GM19328 (cell line): ENCODE data around the gene HTR3B.
"Not testable (repeated sequence)": the region's sequence is repeated elsewhere in the genome, so short reads cannot be mapped to it uniquely, and the experiment has no call there.

ENCODE experiments used
- ATAC-seq: cut with Tn5 transposase; IDR thresholded peaks from one replicate; pipeline ENCODE4 v1.9.1; 2021; ENCODE audit warnings: mild to moderate bottlenecking, moderate library complexity; ENCODE audit not compliant: unreplicated experiment

HTR3B gene, protein sequence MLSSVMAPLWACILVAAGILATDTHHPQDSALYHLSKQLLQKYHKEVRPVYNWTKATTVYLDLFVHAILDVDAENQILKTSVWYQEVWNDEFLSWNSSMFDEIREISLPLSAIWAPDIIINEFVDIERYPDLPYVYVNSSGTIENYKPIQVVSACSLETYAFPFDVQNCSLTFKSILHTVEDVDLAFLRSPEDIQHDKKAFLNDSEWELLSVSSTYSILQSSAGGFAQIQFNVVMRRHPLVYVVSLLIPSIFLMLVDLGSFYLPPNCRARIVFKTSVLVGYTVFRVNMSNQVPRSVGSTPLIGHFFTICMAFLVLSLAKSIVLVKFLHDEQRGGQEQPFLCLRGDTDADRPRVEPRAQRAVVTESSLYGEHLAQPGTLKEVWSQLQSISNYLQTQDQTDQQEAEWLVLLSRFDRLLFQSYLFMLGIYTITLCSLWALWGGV

DNA sequence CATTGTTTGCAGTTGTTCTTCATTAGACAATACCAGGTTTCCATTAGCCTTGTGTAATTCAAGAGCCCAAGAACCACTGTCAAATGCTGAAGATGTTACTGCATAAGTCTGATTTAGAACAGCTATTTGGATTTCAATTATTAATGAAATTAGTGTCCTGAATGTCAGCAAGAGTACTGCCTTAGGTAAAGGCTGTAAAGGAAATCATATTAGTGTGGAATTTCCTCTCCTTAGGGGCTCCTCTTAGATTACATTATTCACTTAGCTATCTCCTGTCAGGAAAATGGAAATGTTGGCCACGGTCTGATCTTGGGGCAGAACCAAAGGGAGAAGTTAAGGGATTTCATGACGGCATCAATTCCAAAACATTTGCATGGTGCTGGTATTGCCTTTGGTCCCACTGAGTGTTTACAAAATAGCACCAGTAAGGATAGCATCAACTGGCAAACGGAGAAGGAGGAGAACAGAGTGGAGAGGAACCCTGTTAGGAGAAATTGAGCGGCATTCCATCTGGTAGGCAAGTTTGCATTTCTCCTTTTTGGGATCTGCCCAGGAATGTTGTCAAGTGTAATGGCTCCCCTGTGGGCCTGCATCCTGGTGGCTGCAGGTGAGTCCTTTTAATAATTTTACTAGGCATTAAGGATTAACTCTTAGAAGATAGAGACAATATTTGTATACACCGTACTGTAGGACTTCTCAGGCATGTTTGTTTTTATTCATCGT lies at the start of gene HTR3B:
Gene HTR3B (plus strand): TSS at position 418 of the 723 bp plus-strand sequence. CDS start 138 bp downstream, at position 556.
- no peak for ATAC-seq

DNA sequence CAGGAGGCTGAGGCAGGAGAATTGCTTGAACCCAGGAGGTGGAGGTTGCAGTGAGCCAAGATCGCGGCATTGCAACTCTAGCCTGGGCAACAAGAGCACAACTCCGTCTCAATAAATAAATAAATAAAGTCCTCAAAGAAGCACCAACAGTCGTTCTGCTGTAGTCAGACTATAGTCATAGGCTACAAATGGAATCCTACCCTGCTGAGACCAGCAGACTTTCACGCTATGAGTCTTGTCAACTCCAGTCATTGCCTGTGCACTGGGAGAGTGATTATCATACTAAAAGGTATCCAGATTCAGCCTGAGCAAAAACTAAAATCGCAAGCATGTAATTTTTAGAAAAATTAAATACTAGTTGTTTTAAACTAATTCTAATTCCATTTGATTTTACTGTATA lies 48.8 kb upstream of the HTR3B start:
- no peak for ATAC-seq

DNA sequence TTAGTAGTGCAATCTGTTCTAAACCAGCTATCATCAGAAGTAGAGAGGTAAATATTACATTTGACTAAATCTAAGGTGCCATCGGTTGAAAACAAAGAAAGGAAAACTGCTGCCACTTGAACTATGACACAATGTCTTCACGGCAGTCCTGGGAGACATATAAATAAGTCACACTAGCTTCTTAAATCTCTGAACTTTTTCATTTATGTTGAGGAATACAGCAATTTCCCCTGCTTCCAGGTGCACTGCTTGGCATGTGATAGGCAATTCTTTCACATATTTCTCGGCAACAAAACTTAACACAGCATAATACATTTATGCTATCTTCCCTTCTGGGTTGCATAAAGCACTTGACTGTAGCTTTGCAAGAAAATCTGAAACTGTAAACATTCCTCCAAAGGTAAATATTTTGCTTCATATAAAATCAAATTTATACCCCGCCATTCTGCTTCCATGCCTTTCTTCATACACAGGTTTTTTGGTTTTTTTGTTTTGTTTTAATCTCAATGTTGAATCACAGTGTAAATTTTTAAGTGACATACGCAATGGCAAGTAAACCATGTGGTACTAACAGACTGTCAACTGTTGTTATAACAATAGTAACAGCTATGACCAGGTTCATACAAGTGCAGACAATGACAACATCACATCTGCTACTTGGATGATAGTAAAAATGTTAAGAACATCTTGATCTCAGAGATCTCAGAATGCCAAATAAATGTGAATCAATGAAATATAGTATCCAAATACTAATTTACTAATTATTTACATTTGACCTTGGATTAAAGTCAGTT lies 47.4 kb upstream of the HTR3B start:
- ATAC-seq, result no peak

DNA sequence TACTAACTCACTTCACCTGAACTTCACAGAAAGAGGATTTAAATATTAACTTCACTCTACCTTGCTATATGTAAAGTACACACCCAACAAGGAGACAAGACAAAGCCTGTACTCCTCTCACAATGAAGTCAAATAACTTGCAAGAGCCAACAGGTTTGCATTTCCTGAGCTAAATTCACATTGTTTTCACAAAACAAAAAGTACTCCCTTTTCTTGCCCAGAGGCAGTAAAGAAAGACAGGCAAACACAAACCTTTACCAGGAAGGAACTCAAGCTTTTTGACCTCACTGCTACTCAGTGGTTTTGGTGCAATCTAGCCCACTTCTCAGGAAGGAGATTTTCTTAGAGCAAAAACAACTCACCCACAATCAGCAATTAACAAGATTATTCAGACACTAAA lies 44.9 kb upstream of the HTR3B start:
- ATAC-seq, result no peak

DNA sequence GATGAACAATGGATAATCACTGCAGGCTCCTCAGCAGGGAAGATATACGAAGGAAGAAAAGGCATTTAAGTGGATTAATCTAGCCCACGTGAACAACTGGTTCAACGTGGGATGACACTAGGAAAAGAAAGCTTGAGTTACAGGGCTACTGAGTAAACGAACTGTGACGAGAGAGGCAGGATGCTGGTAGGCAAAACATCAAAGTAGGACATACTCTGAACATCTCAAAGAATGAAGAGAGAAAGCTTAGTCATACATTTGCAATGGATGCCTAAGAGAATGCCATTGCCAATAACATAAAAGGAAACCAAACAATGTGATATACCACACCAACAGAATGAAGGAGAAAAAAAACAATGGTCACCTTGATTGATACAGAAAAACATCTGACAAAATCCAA lies 42.2 kb upstream of the HTR3B start:
- ATAC-seq, result no peak

DNA sequence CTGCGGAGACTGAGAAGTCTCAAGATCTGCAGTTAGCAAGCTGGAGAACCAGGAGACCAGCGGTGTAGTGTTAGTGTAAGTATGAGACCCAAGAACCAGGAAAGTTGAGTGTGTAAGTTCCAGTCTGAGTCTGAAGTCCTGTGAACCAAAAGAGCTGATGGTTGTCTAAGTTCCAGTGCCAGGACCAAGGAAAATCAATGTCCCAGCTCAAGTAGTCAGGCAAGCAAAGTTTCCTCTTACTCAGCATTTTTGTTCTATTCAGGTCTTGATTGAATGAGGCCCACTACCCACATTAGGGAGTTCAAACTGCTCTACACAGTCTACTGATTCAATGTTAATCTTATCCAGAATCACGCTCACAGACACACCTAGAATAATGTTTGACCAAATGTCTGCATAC lies 40.2 kb upstream of the HTR3B start:
- ATAC-seq, result no peak

DNA sequence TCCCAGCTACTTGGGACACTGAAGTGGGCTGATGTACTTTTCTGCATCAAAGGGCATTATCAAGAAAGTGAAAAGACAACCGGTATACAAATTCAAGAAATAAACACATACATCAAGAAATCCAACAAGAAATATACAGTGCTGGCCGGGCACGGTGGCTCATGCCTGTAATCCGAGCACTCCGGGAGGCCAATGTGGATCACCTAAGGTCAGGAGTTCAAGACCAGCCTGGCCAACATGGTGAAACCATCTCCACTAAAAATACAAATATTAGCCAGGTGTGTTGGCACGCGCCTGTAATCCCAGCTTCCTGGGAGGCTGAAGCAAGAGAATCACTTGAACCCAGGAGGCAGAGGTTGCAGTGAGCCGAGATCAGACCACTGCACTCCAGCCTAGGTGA lies 38.7 kb upstream of the HTR3B start:
- no peak for ATAC-seq

DNA sequence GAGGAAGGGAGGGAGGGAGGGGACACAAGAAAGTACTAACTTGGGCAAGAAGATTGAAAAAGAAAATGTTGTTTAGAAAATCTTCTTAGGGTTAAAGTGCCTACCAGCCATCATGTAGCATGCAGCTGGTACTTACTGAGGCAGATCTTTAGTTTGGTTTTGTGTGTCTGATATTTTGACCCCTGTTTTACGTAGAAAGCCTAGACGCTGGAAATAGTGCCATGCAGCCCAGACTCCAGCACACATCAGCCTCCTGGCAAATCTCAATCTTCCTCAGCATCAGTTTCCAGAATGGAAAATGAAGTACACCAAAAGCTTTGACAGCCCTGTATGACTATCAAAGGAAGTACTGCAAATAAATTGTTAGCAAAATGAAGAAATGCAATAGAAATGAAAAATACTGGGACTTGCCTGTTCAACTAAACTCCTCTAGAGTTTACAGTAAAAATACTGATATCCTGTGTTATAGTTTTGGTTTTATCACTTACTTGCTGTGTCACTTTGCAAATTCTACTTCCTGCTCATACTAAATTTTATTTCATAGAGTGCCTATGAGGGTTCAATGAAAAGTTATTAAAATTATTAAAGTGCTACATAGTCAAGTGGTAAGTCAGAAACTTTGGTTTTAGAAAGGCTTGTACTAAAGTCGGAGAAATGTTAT lies 36.6 kb upstream of the HTR3B start:
- no peak for ATAC-seq

DNA sequence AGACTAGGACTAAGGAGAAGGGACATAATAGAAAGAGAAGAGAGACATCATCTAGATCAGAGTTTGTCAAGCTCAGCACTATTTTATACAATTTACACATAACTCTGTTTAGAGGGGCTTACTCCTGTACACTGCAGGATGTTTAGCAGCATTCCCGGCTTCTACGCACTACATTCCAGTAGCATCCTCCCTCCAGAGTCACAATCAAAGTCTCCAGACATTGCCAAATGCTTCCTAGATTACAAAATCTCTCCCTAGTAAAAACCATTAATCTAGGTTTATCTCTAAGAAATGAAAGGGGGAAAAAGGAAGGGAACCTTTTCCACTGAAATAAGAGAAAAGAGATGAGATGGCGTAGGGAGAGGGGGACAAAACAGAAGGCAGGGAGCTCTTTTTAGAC lies 33.3 kb upstream of the HTR3B start:
- no peak for ATAC-seq

DNA sequence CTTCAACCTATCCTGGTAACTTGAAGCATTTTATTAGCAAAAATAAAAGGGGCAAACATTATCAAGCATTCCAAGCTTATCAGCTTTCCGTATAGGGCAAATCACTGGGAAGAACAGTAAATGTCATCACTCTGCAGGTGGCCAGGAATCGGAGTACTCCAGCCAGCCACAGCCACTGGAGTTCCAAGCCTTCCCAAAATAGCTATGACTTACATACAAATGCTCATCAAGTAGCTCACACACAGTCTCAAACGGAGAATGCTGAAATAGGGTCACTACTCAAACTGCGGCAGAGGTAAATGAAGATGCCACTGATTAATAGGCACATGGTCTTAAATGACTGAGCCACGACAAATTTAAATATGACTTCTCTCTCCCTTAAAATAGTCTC lies 31.4 kb upstream of the HTR3B start:
- no peak for ATAC-seq

DNA sequence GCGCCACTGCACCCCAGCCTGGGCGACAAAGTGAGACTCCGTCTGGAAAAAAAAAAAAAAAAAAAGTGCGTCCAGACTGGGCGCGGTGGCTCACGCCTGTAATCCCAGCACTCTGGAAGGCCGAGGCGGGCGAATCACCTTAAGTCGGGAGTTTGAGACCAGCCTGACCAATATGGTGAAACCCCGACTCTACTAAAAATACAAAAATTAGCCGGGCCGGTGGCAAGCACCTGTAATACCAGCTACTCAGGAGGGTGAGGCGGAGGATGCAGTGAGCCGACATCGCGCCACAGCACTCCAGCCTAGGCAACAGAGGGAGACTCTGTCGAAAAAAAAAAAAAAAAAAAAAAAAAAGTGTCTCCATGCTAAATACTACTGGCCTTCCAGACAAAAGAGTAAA lies 30.5 kb upstream of the HTR3B start:
- no peak for ATAC-seq

DNA sequence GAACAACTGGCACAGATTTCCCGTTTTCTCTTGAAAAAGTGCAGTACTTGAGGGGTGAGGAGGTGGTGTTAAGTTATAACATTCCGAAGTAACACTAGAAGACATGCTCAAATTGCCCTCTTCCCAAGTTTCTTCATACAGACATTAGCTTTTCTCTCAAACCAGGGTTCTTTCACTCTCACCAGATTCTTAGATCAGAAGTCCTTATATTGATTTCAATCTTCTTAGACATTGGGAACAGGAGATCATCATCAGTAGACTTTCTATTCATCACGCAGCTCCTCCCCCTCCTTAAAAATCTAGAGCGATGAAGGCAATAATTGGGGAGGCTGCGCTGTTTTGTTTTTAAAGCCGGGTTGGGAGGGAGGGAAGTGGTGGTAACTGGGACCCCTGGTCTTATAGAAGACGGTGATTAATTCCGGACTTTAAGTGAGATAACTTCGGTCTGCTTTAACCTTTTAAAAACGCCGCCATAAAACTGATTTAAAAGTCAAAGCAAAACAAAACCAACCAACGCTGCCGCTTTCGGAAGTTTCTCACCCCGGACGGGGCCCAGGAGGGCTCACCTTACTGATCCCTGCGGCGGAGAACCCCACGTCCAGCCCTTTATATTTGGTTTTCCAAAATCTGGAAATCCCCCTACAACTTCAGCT lies 29.9 kb upstream of the HTR3B start:
- peak; percentile 33 for ATAC-seq

DNA sequence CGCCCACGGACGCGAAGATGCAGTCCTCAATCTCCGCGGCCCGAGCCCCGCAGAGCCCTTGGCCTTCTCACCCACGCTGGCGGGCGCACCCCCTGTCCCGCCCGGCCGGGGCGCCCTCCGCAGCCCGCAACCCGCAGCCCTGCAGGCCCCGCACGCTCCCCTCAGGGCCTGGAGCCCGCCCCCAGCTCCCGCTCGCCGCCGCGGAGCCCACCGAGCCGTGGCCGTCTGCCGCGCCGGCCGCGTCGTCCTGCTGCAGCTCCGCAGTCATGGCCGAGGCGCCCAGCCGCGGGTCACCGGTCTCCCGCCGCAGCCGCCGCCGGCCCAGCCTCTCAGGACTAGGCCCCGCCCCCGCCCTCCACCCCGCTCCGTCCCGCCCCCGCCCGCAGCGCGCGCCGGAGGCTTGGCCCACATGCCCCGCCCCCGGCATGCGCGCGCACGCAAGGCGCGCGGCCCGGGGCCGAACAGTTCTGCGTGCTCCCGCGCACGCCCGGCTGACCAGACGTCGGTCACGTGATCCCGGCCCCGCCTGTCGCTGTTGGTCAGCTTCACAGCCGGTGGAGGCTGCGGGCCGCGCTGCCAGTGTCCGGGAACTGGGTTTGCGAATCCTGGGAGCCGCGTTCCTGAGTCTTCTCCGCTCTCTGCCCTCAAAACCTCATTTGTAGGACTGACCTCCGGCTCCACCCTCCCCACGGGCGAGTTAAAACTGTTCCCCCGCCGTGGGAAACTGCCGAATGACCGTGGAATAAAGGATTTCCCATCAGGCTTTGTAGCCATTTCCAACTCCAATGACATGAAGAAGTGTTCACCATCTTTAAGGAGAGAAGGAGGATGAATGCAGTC lies 29.1 kb upstream of the HTR3B start, which contains the start of gene USP28:
Gene USP28 (minus strand): TSS at position 339 of the 840 bp plus-strand sequence. CDS start 71 bp downstream, at position 268.
- ATAC-seq, result peak; percentile 83

DNA sequence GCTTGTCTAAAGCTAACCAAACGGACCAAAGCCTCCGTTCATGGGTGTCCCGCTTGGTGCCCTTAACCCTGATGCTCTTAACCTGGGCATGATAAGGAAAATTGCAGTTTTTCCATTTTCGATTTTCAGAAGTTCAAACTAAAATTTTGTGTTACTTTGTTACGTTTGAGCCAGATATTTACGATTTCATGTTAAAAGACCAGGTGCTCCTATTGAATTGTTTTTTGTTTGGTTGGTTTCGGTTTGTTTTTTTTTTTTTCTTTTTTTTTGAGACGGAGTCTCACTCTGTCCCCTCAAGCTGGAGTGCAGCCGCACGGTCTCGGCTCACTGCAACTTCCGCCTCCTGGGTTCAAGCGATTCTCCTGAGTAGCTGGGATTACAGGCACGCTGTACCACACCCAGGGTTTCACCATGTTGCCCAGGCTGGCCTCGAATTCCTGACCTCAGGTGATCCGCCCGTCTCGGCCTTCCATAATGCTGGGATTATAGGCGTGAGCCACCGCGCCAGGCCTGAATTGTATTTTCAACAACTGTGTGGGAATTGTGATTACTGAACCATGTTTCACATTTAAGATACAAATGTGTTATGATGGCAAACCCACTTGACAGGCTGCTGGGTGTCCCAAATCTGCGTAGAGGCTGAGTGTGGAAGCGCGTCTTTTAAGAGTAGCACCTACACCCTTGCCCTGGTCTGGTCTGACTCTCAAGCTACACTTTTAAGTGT lies 28.4 kb upstream of the HTR3B start:
- no peak for ATAC-seq

DNA sequence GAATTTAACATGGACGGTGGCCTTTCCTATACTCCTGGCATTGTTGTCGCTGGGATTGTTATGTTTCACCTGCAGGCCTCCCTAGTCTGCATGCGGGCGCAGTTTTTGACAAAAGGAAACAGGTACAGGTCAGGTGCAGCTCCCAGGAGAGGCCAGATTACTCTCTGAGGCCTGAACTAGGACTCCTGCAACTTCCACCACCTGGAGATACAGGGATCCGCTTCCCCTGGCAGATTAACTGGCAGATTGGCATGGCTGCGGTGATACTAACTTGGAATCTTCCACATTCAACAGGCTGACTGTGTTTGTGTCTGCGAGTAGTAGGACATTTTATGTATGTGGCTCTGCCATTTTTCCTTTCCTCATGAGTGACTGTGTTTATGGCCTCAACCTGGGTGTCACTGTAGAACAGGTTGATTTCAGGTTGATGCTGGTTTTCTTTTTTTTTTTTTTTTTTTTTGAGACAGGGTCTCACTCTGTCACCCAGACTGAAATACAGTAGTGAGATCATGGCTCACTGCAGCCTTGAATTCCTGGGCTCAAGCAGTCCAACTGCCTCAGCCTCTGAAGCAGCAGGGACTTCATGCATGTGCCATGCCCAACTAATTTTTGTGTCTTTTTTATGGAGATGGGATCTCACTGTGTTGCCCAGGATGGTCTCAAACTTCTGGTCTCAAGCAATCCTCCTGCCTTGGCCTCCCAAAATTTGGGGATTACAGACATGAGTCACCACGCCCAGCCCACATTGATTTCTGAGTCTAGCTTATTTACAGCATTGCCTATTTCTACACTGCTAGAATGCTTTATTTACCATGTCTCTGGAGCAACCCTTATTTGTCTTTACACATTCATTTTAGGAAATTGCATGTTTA lies 27.6 kb upstream of the HTR3B start:
- ATAC-seq, result no peak

DNA sequence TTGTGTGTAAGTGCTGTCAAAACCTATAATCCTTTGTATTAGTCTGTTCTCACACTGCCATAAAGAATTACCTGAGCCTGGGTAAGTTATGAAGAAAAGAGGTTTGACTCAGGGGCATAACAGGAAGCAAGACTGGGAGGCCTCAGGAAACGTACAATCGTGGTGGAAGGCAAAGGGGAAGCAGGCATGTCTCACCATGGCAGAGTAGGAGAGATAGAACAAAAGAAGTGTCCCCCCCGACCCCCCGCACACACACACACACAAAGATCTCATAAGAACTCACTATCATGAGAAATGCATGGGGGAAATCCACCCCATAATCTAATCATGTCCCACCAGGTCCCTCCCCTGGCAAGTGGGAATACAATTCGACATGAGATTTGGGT lies 26.9 kb upstream of the HTR3B start:
- no peak for ATAC-seq

DNA sequence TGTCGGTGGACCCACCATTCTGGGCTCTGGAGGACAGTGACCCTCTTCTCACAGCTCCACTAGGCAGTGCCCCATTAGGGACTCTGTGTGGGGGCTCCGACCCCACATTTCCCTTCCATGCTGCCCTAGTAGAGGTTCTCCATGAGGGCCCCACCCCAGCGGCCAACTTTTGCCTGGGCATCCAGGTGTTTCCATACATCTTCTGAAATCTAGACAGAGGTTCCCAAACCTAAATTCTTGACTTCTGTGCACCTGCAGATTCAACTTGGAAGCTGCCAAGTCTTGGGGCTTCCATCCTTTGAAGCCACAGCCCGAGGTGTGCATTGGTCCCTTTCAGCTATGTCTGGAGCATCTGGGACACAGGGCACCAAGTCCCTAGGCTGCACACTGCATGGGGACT lies 25.1 kb upstream of the HTR3B start:
- ATAC-seq, result not testable (repeated sequence)

DNA sequence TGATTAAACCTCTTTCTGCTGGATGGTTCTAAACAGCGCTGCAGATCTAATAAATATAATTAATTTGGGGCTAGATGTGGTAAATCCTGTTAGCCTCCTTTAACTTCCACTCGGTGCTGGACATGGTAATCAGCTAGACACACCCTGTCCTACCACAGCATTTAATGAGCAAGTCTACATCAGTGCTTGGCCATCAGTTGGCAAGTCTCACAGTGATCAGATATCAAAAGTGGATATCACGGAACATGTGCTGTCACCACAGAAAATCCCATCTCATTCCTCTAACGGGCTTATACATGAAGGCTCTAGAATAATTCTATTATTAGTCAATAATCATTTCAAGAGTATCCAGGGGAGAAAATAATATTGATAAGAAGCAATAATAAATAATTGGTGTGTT lies 23.6 kb upstream of the HTR3B start:
- no peak for ATAC-seq
